ENCODE results near the gene CLDN16.

DNA sequence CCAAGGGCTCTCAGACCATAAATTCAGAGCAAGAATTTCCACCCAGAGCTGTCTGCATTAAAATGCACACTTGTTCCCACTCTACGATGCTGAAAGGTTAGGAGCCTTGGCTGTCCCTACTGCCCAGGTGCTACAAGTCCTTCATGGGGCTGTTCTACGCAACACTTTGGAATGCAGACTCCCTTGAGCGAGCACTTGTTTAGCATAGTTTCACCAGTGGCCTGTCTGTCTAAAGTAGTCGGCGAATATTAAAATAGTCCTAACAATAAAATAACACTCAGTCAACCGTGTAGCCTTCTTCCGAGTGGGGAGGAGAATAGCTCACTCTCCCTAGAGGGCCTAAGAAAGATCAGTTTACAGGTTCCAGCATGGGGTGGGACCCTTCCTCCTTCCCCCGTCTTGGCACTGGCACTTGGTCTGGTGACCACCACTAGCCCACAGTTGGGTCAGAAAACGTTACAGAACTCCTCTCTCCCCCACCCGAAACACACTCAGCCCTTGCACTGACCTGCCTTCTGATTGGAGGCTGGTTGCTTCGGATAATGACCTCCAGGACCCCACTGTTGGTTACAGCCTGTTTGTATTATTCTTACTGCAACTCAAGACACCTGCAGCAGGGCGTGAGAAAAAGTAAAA lies at the start of gene CLDN16:
- TF ChIP-seq YY1 (IDR thresholded peaks at IDR 0.05; ENCODE audit: insufficient read depth, insufficient read length) (no peak), SUZ12 (IDR thresholded peaks at IDR 0.05; ENCODE audit: extremely low read depth, insufficient read depth, insufficient read length) (no peak), ZNF274 (IDR thresholded peaks at IDR 0.05; ENCODE audit: low read depth, low read length) (no peak)

Measured in NT2/D1 (cell line).